HG03457 (cell line): ENCODE results near the gene ZSWIM3.
"Not testable (repeated sequence)": the region's sequence is repeated elsewhere in the genome, so short reads cannot be mapped to it uniquely, and the experiment has no call there.

Experiments used
- ATAC-seq: cut with Tn5 transposase; IDR thresholded peaks from one replicate; pipeline ENCODE4 v1.9.1; 2021; ENCODE audit warnings: moderate number of reproducible peaks; ENCODE audit not compliant: unreplicated experiment

ZSWIM3 gene

GRCh38 chr20:45890077-45890984 lies 32.9 kb downstream of the ZSWIM3 start:
- peak; percentile 20 for ATAC-seq

DNA sequence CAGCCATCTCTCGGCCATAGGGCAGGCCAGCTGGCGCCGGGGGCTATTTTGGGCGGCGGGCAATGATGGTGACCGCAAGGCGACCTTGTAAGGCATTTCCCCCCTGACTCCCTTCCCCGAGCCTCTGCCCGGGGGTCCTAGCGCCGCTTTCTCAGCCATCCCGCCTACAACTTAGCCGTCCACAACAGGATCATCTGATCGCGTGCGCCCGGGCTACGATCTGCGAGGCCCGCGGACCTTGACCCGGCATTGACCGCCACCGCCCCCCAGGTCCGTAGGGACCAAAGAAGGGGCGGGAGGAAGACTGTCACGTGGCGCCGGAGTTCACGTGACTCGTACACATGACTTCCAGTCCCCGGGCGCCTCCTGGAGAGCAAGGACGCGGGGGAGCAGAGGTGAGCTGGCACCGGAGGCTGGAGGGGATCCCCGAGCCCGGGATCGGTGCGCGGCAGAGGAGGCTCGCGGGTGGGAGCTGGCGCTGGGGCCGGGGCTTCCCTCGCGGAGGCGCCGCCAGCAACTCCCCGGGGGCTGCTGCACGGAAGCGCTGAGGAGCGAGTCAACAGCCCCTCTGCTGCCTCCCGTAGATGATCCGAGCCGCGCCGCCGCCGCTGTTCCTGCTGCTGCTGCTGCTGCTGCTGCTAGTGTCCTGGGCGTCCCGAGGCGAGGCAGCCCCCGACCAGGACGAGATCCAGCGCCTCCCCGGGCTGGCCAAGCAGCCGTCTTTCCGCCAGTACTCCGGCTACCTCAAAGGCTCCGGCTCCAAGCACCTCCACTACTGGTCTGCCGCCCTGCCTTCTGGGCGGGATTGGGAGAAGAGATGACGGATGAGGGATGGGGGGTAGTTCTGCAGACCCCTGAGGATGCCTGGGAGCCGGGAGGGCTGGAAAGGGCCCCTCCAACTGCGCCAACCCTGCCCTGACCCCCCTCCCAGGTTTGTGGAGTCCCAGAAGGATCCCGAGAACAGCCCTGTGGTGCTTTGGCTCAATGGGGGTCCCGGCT lies 33.9 kb downstream of the ZSWIM3 start, which contains the start of the genes CTSA and NEURL2:
Gene CTSA (plus strand): TSS at position 351 of the 999 bp plus-strand sequence. CDS start 234 bp downstream, at position 585.
Gene NEURL2 (minus strand): TSS at position 224 of the 999 bp plus-strand sequence. CDS start 217 bp downstream, at position 7.
- ATAC-seq = peak; percentile 47

DNA sequence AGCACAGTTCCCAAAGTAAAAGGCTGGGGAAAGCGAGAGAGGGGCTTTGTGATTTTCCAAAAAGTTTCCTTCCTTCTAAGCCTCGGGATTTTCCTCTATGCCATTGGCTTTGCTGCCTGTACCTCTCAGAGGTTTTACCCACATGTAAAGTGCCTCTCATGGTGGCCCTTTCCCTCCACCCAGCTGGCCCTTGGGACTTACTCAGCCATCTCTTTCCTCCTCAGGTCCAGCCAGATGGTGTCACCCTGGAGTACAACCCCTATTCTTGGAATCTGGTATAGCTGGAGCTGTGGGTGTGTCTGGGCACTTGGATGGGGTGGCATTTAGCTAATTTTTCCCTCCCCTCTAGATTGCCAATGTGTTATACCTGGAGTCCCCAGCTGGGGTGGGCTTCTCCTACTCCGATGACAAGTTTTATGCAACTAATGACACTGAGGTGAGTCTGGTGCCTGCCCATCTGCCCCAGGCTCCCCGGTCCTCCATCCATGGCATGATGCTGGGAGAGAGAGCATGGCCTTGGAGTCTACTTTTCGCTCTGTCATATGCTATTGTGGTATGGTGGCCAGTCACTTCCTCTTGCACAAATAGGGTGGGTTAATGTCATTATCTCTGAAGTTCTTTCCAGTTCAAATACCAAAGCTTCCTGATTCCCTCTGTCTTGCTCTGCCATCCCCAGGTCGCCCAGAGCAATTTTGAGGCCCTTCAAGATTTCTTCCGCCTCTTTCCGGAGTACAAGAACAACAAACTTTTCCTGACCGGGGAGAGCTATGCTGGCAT lies 34.8 kb downstream of the ZSWIM3 start:
- ATAC-seq = no peak

DNA sequence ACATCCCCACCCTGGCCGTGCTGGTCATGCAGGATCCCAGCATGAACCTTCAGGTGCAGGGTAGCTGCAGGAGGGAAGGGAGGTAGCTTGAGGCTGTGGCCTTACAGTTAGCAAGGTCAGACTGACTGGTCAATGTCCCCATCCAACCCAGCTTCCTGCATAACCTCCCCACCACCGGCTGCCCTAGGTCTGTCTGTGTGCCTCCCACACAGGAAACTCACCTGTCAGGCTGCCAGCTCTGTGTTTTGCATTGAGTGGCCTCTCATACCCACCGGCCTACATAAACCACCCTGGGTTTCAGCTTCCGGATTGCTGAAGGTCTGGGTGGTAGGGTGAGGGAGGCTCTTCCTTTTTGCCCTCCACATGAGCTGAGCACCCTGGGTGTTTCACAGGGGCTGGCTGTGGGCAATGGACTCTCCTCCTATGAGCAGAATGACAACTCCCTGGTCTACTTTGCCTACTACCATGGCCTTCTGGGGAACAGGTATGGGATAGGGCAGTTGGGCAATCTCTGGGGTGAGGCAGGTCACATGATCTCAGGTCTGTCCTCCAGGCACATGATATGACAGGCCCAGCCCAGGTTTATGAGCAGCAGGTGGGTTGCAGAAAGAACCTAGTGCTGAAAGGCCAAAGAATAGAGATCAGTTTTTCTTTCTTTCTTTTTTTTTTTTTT lies 35.5 kb downstream of the ZSWIM3 start:
- no peak for ATAC-seq

DNA sequence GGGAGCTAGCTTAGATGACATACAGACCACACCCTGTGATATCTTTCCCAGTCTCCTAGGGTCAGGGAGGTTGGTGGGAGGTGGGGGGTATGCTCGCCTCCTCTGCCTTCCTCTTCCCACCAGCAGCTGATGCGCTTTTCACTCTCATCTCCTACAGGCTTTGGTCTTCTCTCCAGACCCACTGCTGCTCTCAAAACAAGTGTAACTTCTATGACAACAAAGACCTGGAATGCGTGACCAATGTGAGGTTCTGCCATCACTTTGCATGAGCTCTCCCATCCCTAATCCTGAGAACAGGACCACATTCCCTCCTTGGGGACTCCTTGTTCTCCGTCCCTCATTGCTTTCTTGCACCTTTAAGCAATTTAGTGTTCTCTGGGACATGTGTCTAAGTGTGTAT lies 36.4 kb downstream of the ZSWIM3 start:
- no peak for ATAC-seq

- ATAC-seq = no peak
Measured at GRCh38 chr20:45894797-45895196, 37.4 kb downstream of the ZSWIM3 start.

- no peak for ATAC-seq
Measured at GRCh38 chr20:45896641-45897161, 39.3 kb downstream of the ZSWIM3 start.

DNA sequence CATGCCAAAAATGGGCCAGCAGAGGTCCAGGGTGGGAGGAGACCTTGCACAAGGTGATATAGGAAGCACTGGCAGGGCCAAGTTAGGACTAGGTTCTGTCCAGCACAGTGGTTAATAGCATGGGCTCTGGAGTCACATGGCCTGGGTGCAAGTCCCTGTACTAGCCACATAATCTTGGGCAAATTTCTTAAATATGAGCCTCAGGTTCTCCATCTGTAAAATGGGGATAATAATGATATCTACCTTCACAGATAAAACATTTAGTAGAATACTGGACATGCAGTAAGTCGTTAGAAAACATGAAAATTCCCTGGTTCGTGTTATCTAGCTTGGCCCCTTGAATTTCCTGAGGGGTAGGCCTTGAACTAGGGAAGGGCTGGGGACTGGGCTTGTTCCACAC lies 39.9 kb downstream of the ZSWIM3 start:
- ATAC-seq = no peak

DNA sequence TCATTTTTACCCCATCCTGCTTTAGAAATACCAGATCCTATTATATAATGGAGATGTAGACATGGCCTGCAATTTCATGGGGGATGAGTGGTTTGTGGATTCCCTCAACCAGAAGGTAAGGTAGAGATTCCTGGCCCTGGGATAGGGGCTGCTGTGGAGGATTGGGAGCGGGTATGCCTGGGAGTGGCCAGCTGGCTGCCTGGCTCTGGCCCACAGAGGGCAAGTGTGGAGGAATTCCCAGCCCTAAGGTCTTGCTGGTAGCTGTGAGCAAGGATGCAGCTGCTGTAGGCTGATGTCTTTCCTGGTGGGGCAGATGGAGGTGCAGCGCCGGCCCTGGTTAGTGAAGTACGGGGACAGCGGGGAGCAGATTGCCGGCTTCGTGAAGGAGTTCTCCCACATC lies 40.3 kb downstream of the ZSWIM3 start:
- ATAC-seq = no peak

- no peak for ATAC-seq
Measured at GRCh38 chr20:45898285-45898684, 40.9 kb downstream of the ZSWIM3 start.

DNA sequence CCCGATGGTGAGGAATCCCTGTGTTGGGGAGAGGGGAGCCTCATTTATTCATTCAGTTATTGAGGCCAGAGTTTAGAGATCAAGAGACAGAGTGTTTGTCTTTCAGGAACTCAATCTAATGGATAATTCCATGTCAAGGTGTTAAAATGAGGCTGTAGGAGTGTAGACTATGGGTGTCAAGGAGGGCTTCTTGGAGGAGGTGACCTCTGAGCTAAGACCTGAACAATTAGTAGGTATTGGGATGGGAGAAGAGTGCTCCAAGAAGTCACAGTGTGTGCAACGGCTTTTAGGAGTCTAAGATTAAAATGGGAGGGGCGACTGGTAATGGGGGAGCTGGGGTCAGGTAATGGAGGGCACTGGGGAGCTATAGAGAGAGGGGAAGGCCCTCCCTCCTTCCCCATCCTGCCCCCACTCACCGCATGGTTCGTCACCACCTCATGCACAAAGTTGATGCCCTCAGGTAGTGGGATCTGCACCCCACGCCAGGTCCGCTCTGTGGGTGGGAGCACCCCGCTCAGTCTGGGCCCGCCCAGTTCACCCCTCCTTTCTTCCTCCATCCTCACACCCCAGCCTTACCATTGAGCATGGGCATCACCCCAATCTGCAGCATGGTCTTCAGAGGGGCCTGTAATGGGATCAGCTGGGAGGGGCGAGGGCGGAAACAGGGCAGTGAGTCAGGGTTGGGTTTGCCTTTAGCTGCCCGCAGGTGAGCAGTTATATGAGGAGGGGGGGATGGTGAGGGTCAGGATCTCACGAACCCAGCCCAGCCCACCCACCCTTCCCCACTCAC lies 41.8 kb downstream of the ZSWIM3 start:
- no peak for ATAC-seq

DNA sequence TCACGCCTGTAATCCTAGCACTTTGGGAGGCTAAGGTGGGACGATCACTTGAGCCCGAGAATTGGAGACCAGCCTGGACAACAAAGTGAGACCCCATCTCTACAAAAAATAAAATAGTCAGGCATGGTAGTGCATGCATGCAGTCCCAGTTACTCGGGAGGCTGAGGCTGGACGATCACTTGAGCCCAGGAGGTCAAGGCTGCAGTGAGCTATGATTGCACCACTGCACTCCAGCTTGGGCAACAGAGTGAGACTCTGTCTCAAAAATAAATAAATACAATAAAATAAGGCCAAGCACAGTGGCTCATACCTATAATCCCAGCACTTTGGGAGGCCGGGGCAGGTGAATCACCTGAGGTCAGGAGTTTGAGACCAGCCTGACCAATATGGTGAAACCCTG lies 43.9 kb downstream of the ZSWIM3 start:
- not testable (repeated sequence) for ATAC-seq

- ATAC-seq = no peak
Measured at GRCh38 chr20:45902199-45902701, 44.8 kb downstream of the ZSWIM3 start.

DNA sequence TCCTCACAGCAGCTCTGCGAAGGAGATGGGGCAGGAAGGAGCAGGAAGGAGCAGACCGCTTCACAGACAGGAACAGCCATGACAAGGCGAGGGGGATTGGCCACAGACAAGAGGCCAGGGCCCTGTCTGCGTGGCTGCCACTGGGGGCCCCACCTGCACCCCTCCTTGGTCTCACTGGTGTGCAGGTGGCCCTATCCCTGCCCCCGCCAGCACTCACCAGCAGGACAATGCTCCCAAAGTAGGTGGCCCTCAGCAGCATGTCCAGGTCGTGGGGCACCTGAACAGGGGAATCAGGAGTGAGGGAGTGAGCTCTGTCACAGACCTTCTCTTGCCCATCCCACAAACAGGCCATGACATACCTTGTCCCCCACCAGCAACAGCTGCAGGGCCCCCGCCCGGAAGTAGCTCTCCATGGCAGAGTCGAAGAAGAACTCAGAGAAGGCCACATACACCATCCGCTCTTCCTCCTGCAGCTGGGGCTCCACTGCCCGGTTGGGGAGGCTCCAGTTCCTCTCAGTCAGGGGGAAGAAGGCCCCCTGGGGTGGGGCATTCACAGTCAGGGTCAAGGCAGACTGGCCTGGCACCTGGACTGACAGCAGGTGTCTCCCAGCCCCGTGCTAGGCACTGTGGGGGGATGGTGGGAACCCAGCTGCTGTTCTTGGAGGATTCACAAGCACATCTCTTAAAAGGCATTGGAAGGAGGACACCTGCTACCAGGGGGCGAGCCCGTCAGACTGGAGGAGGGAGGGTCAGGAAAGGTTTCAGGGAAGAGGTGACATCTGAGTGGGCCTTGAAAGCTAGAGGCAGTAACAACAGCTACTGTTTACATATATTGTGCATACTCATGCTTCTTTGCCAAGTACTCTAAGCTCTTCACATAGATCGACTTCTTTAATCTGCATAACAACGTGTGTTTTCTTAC lies 47.4 kb downstream of the ZSWIM3 start:
- no peak for ATAC-seq

GRCh38 chr20:45905505-45906079 lies 48.2 kb downstream of the ZSWIM3 start:
- ATAC-seq = no peak

- no peak for ATAC-seq
Measured at GRCh38 chr20:45907219-45907948, 50.0 kb downstream of the ZSWIM3 start.

- ATAC-seq = no peak
Measured at GRCh38 chr20:45908084-45908483, 50.7 kb downstream of the ZSWIM3 start.
